Mucosa of rectum (tissue), 2 donors: ENCODE results near the gene ZNF813.
A peak's percentile ranks its signal among the peaks of the same experiment; 100 is the strongest.
"Not testable (repeated sequence)": the region's sequence is repeated elsewhere in the genome, so short reads cannot be mapped to it uniquely, and the experiment has no call there.

Experiments used
- H3K27ac ChIP-seq, 2 donors: one replicate each; pipeline ENCODE4 v1.7.0; 2013; ENCODE audit warnings: inconsistent platforms in 2 of 2, low read depth in 2 of 2, low read length in 2 of 2
- H3K27me3 ChIP-seq, 2 donors: one replicate each; pipeline ENCODE4 v1.7.0; 2013; ENCODE audit warnings: low read length in 2 of 2; ENCODE audit not compliant: control insufficient read depth in 2 of 2, insufficient read depth in 2 of 2
- H3K36me3 ChIP-seq, 2 donors: one replicate each; pipeline ENCODE4 v1.7.0; 2013; ENCODE audit warnings: low read length in 2 of 2; ENCODE audit not compliant: control insufficient read depth in 2 of 2, insufficient read depth in 2 of 2
- H3K4me1 ChIP-seq, 2 donors: one replicate each; pipeline ENCODE4 v1.7.0; 2013; ENCODE audit warnings: low read length in 2 of 2, mild to moderate bottlenecking in 1 of 2; ENCODE audit not compliant: control insufficient read depth in 2 of 2, insufficient read depth in 2 of 2
- H3K4me3 ChIP-seq, 2 donors: one replicate each; pipeline ENCODE4 v1.7.0; 2013; ENCODE audit warnings: low read length in 2 of 2
- H3K9ac ChIP-seq, 2 donors: one replicate each; pipeline ENCODE4 v1.7.0; 2013; ENCODE audit warnings: low read length in 2 of 2, low read depth in 1 of 2, mild to moderate bottlenecking in 1 of 2
- H3K9me3 ChIP-seq, 2 donors: one replicate each; pipeline ENCODE4 v1.7.0; 2013; ENCODE audit warnings: low read length in 2 of 2; ENCODE audit not compliant: control insufficient read depth in 2 of 2
- donor health status: healthy.
- donor health status: Normal muscosa, but diverticular disease.

The ZNF813 gene

DNA sequence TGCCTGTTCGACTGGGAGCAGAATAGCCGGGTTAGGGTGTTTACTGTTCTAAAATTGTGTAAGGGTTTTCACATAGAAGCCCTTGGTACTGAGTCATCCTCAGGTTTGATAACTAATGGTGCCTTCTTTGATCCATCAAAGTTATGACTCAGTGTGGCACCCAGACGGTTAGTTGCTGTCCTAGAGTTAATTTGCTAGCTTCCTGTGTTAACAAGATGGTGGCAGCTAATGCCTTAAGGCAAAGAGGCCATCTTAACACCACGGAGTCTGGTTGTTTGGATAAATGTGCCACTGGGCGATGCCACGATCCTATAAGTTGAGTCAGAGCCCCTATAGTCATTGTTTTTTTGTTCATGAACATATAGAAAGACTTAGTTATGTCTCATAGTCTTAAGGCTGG is 7.9 kb downstream of the ZNF813 start:
- not testable (repeated sequence) for H3K27me3 ChIP-seq, H3K4me1 ChIP-seq, H3K4me3 ChIP-seq, H3K27ac ChIP-seq, H3K9ac ChIP-seq
- Histone ChIP-seq H3K36me3 (peaks cover 17 to 28% of the 10 kb centered on the region in 2 donors), H3K9me3 (peaks cover 3 to 22% of the 10 kb centered on the region in 2 donors)

DNA sequence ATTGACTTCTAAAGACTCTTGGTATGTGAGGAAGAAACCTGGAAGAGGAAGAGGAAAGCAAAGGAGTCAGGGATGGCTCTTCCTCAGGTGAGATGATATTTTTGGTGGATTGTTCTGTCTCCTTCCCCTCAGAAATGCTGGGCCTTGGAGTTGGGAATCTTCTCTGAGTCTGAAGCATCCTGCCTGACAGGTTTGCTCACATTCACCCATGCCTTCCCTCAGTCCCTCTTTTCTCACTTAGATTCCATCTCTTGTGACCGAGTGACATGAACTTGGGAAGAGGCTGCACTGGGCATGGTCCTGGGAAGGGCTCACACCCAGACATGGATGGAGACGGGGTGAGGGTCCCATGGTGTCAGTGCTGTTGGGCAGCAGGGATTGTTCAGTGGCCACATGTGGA is 16.2 kb downstream of the ZNF813 start:
- H3K4me3 ChIP-seq, H3K4me1 ChIP-seq, H3K27ac ChIP-seq, H3K9ac ChIP-seq, H3K27me3 ChIP-seq: not testable (repeated sequence)
- H3K36me3 ChIP-seq, result peaks cover 17 to 32% of the 10 kb centered on the region in 2 donors
- peaks cover 18 to 29% of the 10 kb centered on the region in 2 donors for H3K9me3 ChIP-seq

DNA sequence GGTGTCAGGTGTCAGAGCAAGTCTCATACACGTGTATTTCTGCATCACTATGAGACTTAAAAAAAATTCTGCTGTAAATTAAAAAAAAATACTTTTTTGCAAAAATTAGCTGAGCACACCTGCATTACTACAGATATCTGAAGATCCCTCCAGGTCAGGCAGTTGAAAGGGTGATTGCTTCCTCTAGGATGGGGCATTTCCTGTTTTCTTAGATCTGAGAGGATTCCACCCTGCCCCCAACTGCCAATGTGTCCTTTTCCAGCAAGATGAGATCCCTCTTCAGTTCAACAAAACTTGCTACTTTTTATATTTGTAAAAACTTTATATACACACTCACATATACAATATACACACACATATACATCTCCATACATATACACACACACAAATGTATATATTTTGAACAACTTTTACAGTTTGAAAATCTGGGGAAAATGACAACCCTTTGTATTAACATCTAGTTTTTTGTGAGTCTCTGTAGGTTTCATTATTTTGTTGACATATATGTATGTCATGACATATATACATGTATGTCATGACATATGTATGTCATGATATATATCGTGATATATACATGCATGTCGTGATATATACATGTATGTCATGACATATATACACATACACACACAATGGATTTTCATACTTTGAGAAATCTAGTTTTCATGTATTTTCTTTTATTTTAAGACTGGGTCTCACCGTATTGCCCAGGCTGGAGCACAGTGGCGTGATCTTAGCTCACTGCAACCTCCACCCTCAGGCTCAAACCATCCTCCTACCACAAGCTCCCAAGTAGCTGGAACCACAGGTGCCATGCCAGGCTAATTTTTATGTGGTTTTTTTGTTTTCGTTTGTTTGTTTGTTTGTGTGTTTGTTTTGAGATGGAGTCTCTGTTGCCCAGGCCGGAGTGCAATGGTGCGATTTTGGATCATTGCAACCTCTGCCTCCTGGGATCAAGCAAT is 17.8 kb downstream of the ZNF813 start:
- H3K9me3 ChIP-seq, result peaks cover 22 to 30% of the 10 kb centered on the region in 2 donors
- H3K4me1 ChIP-seq, result no peaks in the 10 kb centered on the region
- H3K4me3 ChIP-seq, result no peak overlapping the region
- H3K27me3 ChIP-seq, result no peaks in the 10 kb centered on the region
- H3K36me3 ChIP-seq, result peaks cover 27 to 36% of the 10 kb centered on the region in 2 donors
- H3K9ac ChIP-seq, result no peak overlapping the region
- no peak overlapping the region for H3K27ac ChIP-seq

DNA sequence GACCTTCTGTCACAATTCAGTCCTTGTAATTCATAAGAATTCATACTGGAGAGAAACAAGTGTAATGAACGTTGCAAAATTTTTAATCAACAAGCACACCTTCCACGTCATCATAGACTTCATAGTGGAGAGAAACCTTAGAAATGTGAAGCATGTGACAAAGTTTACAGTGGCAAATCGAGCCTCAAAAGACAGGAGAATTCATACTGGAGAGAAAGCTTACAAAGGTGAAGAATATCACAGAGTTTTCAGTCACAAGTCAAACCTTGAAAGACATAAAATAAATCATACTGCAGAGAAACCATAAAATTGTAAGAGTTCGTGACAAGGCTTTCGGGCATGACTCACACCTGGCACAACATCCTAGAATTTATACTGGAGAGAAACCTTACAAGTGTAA is 24.6 kb downstream of the ZNF813 start:
- H3K27me3 ChIP-seq, result no peaks in the 10 kb centered on the region
- H3K9ac ChIP-seq, result no peak overlapping the region
- no peaks in the 10 kb centered on the region for H3K4me1 ChIP-seq
- peaks cover 33 to 35% of the 10 kb centered on the region in 2 donors for H3K36me3 ChIP-seq
- H3K27ac ChIP-seq, result no peak overlapping the region
- no peak overlapping the region for H3K4me3 ChIP-seq
- peaks cover 20 to 44% of the 10 kb centered on the region in 2 donors for H3K9me3 ChIP-seq

DNA sequence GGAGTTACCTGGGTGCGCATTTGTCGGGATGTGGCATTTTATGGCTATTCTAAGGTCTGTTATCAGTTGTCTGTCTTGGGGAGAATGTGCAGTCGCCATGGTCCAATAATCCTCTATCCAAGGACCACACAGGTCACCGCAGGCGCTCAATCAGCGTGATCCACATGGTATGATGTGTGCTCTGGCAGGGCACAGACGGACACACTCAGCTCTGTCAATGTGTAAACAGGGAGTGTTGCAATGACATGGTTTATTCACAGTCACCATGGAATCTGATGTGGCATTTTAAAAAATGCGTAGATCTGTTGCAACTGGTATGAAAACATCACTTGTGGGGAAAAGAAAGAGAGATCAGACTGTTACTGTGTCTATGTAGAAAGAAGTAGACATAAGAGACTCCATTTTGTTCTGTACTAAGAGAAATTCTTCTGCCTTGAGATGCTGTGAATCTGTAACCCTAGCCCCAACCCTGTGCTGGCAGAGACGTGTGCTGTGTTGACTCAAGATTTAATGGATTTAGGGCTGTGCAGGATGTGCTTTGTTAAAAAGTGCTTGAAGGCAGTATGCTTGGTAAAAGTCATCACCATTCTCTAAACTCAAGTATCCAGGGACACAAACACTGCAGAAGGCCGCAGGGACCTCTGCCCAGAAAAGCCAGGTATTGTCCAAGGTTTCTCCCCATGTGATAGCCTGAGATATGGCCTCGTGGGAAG is 29.9 kb downstream of the ZNF813 start:
- H3K9ac ChIP-seq, H3K9me3 ChIP-seq, H3K4me1 ChIP-seq, H3K27ac ChIP-seq, H3K4me3 ChIP-seq, H3K27me3 ChIP-seq, H3K36me3 ChIP-seq: not testable (repeated sequence)

DNA sequence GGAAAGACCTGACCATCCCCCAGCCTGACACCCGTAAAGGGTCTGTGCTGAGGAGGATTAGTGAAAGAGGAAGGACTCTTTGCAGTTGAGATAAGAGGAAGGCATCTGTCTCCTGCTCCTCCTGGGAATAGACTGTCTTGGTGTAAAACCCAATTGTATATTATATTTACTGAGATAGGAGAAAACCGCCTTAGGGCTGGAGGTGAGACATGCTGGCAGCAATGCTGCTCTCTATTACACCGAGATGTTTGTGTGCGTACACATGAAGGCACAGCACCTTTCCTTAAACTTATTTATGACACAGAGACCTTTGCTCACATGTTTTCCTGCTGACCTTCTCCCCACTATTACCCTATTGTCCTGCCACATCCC is 30.5 kb downstream of the ZNF813 start:
- not testable (repeated sequence) for H3K4me3 ChIP-seq, H3K27ac ChIP-seq, H3K9ac ChIP-seq, H3K27me3 ChIP-seq, H3K4me1 ChIP-seq, H3K9me3 ChIP-seq, H3K36me3 ChIP-seq

DNA sequence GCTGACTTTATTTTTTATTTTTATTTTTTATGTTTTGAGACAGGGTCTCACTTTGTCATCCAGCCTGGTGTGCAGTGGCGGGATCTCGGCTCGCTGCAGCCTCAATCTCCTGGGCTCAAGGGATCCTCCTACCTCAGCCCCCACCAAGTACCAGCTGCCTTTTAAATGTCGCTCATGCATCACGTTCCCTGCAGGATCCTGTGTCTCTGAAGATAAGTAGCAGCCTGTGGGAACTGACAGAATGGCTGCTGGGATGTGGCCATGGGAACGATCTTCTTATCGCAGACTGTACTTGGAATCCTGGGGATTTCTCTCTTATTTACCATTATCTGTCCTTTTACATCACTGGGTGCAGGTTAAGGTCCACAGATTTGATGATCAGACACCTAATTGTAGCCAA is 35.6 kb downstream of the ZNF813 start:
- not testable (repeated sequence) for H3K27me3 ChIP-seq

DNA sequence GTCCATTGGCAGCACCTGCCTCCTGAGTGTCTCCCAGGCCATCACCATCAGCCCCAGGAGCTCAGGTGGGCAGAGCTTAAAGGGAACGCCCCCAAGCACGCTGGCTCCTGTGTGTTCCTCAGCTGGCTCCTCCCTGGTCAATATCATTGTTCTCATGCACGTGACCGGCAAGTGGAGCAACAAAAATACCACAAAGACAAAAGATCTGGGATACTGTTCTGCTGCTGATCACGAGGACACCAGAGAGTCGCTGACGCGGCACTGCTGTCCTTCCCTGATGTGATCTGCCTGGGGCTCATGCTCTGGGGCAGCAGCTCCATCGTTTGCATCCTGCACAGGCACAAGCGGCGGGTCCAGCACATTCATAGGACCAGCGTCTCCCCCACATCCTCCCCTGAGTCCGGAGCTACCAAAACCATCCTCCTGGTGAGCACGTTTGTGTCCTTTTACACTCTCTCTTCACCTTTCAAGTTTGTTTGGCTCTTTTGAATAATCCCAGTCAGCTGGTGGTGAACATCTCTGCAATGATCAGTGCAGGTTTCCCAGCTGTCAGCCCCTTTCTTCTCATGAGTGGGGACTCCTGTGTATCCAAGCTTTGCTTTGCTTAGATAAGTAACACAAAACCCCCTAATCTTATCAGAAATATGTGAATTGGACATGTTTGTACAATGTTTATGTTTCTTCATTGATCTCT is 36.3 kb downstream of the ZNF813 start:
- not testable (repeated sequence) for H3K4me3 ChIP-seq, H3K27me3 ChIP-seq, H3K4me1 ChIP-seq, H3K27ac ChIP-seq, H3K9ac ChIP-seq, H3K9me3 ChIP-seq, H3K36me3 ChIP-seq

More for the DNA sequence above, 35.6 kb downstream of the ZNF813 start:
- H3K9ac ChIP-seq, H3K36me3 ChIP-seq, H3K27ac ChIP-seq, H3K4me1 ChIP-seq, H3K9me3 ChIP-seq, H3K4me3 ChIP-seq: not testable (repeated sequence)

DNA sequence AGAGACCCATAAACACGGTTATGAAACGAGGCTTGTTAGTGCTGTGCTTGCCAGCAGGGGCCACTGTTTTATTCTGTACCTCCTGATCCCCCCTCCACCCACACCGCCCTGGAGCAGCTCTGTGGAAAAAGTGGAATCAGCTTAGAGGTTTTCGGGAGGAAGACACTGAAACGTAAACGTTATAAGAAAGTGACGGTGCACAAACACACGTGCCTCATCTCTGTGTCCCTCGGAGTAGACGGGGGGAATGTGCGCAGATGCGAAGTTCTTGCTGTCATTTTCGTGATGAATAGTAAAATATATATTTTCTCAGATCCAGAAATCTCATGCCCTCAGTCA is 36.8 kb downstream of the ZNF813 start:
- not testable (repeated sequence) for H3K36me3 ChIP-seq, H3K27ac ChIP-seq, H3K9me3 ChIP-seq, H3K9ac ChIP-seq, H3K4me1 ChIP-seq, H3K27me3 ChIP-seq
- H3K4me3 ChIP-seq, result peak overlapping the region in 1 of 2 donors; percentile 48

DNA sequence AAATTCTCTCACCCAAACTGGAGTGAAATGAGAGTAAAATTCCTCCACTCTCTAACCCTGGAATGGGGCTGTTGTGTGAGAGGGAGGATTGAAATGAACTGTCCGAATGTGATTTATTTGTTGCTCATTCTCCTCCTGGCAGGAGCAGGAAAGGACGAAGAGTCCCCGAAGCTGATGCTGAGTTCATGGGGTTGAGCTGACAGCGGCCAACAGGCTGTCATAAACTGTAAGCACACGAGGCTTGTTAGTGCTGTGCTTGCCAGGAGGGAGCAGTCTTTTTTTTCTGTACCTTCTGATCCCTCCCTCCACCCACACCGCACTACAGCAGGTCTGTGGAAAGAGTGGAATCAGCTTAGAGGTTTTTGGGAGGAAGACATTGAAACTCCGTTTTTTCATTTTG is 37.4 kb downstream of the ZNF813 start:
- Histone ChIP-seq H3K4me1 (no peaks in the 10 kb centered on the region), H3K27ac (no peak overlapping the region), H3K9me3 (peaks cover 0 to 2% of the 10 kb centered on the region in 2 donors), H3K4me3 (no peak overlapping the region), H3K9ac (no peak overlapping the region), H3K36me3 (no peaks in the 10 kb centered on the region), H3K27me3 (no peaks in the 10 kb centered on the region)
